22Rv1 (cell line): ENCODE data around the gene HDC.

Experiments used
- H3K27ac ChIP-seq: fragments of 450-650 bp; 2 replicates; pipeline ENCODE4 v1.5.1; 2017
- CTCF ChIP-seq: fragments of 450-650 bp; IDR thresholded peaks from 2 replicates; pipeline ENCODE4 v1.5.1; 2017; ENCODE audit warnings: mild to moderate bottlenecking
- ZFX ChIP-seq: fragments of 450-650 bp; IDR thresholded peaks from 2 replicates; pipeline ENCODE4 v1.6.1; 2017; ENCODE audit warnings: antibody characterized with exemption, borderline replicate concordance

Gene HDC

GRCh38 chr15:50238255-50238654 is 27.3 kb downstream of the HDC start:
- no peak overlapping the region for H3K27ac ChIP-seq
- no peak for TF ChIP-seq CTCF
- no peak for TF ChIP-seq ZFX

- TF ChIP-seq CTCF, result no peak
- TF ChIP-seq ZFX, result no peak
- no peak overlapping the region for H3K27ac ChIP-seq
Observed at GRCh38 chr15:50236433-50236832, 29.1 kb downstream of the HDC start.

GRCh38 chr15:50235794-50236193 is 29.7 kb downstream of the HDC start:
- H3K27ac ChIP-seq, result no peak overlapping the region
- TF ChIP-seq CTCF, result no peak
- no peak for TF ChIP-seq ZFX

- no peak overlapping the region for H3K27ac ChIP-seq
- no peak for TF ChIP-seq CTCF
- TF ChIP-seq ZFX, result no peak
Observed at GRCh38 chr15:50234764-50235163, 30.8 kb downstream of the HDC start.

- TF ChIP-seq CTCF (no peak), ZFX (no peak)
Observed at GRCh38 chr15:50233192-50233736, 32.3 kb downstream of the HDC start.

GRCh38 chr15:50232791-50233190 is 32.7 kb downstream of the HDC start:
- TF ChIP-seq ZFX, result no peak
- H3K27ac ChIP-seq, result no peak overlapping the region

More at GRCh38 chr15:50233192-50233736, 32.3 kb downstream of the HDC start:
- H3K27ac ChIP-seq, result no peak overlapping the region

- no peak for TF ChIP-seq ZFX
- TF ChIP-seq CTCF, result no peak
- H3K27ac ChIP-seq, result no peak overlapping the region
Observed at GRCh38 chr15:50231761-50232160, 33.8 kb downstream of the HDC start.

- peak overlapping the region; percentile 53 for H3K27ac ChIP-seq
- TF ChIP-seq ZFX (no peak), CTCF (no peak)
Observed at GRCh38 chr15:50229336-50229735, 36.2 kb downstream of the HDC start.
